Measurements from ENCODE around the gene PNMA1. TPM values are rescaled to one million over a fixed set of nuclear protein-coding genes. Genes with fewer than 3 reads are reported as not detected.
"Not testable (repeated sequence)": the region's sequence is repeated elsewhere in the genome, so short reads cannot be mapped to it uniquely, and the experiment has no call there.

The PNMA1 gene
- total RNA-seq, 2 experiments from 2014 or later, result 28.2 to 30.0 TPM

DNA sequence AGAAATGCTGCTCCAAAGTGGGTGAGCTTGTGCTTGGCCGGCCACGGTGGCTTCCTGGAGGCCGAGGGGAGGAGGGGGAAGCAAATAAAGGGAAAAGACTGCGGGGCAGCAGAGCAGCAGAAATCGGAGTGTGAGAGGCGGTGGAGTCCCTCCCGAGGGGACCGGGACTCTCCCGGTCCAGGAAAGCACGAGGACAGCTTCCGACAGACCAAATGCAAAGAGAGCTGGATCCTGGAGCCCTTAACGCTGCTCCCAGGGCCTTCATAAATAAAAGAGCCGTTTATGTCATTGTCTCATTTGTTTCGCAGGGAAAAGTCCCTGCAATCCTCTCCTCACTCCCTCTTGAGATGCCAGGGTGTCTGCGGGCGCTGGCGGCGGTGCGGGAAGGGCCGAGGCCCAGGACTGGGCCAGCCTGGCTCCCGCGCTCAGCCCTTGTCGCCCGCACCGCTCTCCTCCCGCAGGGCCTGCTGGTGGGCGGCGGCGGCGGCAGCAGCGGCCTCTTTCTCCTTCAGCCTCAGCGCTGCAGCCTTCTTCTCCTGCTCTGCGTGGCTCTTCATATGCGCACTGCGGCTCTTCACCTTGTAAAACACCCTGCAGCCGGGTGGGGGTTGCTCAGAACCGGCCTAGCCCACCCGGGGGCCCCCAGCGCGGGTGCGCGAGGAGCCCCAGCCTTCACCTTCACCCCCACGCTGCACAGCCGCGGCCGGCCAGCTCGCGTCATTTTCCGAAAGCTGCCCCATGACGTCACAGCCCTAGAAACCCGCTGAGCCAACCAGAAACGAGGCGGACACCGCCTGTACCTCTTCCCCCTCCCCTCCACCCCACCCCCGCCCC lies 4.5 kb upstream of the PNMA1 start:
- Mint-ChIP-seq H3K4me3 (no peak overlapping the region), H3K36me3 (ENCODE audit: low read depth) (peaks cover 60% of the 10 kb centered on the region), H3K27ac (no peak overlapping the region), H3K27me3 (no peaks in the 10 kb centered on the region), H3K4me1 (peaks cover 12% of the 10 kb centered on the region), H3K9me3 (no peaks in the 10 kb centered on the region)
- no peak for DNase-seq
- CTCF ChIA-PET, result interaction anchor here (1.6 kb wide), 1 partner anchor 14 kb away, joined by 4 read pairs; no protein-coding TSS in a partner anchor
- POLR2A ChIA-PET, result interaction anchor here (1.3 kb wide), 1 partner anchor 168 kb away, joined by 3 read pairs; the partner anchor contains the start of gene ZNF410

DNA sequence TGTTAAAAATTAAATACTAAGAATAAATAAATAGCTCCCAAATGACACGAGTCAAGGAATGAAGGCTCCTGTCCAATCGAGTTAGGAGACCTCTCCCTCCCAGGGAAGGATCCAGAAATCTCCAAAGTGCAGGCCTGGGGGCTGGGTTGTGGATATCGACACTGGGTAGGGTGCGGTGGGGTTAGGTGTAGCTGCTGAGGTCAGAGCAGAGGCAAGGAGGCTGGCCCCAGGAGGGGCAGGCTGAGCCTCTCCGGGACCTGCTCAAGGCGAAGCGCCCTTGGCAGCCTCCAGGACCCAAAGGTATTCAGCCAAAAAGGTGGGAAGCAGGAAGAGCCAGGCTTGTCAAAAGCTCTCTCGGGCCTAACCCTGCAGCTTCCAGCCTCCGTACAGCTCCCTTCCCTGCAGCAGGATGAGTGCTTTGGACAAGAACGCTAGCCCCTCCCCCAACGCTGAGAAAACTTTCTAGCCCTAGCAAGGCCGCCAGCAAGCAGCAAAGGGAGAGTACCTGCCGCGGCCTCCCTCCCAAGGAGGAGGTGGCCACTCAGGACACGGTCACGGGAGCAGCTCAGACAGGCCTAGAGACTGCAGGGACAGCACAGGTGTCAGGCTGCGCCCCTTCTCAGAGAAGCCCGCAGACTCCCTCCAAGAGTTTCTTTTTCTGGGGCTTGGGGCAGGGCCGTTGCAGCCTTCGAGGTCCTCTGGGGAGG lies 3.7 kb upstream of the PNMA1 start:
- no peak for DNase-seq
- no peaks in the 10 kb centered on the region for H3K9me3 Mint-ChIP-seq
- H3K27me3 Mint-ChIP-seq, result no peaks in the 10 kb centered on the region
- ChIA-PET POLR2A (interaction anchor here (1.3 kb wide), 2 partner anchors 70 to 169 kb away, joined by 3 read pairs; partner anchors contain the start of gene ZNF410), CTCF (interaction anchor here (1.0 kb wide), 1 partner anchor 11 kb away, joined by 3 read pairs; no protein-coding TSS in a partner anchor)
- H3K27ac Mint-ChIP-seq, result no peak overlapping the region
- H3K4me3 Mint-ChIP-seq, result no peak overlapping the region
- peaks cover 10% of the 10 kb centered on the region for H3K4me1 Mint-ChIP-seq
- H3K36me3 Mint-ChIP-seq (ENCODE audit: low read depth), result peaks cover 63% of the 10 kb centered on the region

DNA sequence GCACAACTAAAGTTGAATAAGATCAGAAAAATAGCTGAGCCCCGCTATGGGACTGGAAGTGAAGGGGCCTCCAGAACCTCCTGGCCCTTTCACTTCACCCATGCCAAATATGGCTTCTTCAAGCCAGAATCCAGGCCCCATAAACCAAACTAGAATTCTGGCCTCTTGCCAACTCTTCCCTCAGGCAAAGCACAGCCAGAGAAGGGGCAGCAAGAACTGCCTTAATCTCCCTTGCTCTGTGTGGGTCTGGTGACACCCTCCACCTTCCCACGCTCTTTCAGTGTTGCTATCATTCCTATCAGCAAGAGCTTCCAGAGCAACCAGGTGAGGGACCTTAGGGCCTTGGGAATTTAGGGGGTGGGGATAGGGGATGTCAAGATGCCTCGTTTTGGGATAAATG lies 3.1 kb upstream of the PNMA1 start:
- H3K27ac Mint-ChIP-seq, result no peak overlapping the region
- ChIA-PET POLR2A (interaction anchor here (1.3 kb wide), 2 partner anchors 71 to 170 kb away, joined by 3 read pairs; partner anchors contain the start of gene ZNF410), CTCF (interaction anchor here (1.0 kb wide), 1 partner anchor 12 kb away, joined by 3 read pairs; no protein-coding TSS in a partner anchor)
- no peak overlapping the region for H3K4me3 Mint-ChIP-seq
- peaks cover 12% of the 10 kb centered on the region for H3K4me1 Mint-ChIP-seq
- no peaks in the 10 kb centered on the region for H3K27me3 Mint-ChIP-seq
- H3K9me3 Mint-ChIP-seq, result no peaks in the 10 kb centered on the region
- DNase-seq, result no peak
- H3K36me3 Mint-ChIP-seq (ENCODE audit: low read depth), result peaks cover 62% of the 10 kb centered on the region

DNA sequence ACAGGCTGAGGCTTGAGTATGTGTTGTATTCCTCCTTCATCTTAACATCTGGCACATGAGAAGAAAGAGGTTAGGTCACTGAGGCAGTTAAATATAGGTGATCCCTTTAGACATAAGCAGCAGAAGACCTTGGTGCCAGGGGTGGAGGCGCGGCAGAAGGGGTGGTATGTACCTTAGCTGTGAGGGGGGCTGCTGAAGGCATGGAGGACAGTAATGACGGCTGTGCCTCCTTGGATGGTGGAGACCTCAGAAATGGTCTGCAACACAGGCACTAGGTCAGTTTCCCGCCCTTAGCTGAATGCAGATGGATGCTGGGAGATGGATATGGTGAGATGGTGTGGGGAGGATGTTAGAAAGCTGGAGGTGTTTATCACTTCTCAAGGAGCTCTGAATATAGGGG lies 1.5 kb upstream of the PNMA1 start:
- Mint-ChIP-seq H3K9me3 (no peaks in the 10 kb centered on the region), H3K4me1 (peaks cover 17% of the 10 kb centered on the region), H3K4me3 (no peak overlapping the region), H3K27ac (no peak overlapping the region), H3K36me3 (ENCODE audit: low read depth) (peaks cover 52% of the 10 kb centered on the region), H3K27me3 (no peaks in the 10 kb centered on the region)
- ChIA-PET CTCF (interaction anchor here (0.7 to 1.8 kb wide), 2 partner anchors 13 to 241 kb away, joined by 3 to 6 read pairs; no protein-coding TSS in a partner anchor), POLR2A (interaction anchor here (0.7 to 1.2 kb wide), 3 partner anchors 26 to 541 kb away, joined by 3 to 5 read pairs (median 3); a partner anchor contains a TSS)
- DNase-seq, result no peak

DNA sequence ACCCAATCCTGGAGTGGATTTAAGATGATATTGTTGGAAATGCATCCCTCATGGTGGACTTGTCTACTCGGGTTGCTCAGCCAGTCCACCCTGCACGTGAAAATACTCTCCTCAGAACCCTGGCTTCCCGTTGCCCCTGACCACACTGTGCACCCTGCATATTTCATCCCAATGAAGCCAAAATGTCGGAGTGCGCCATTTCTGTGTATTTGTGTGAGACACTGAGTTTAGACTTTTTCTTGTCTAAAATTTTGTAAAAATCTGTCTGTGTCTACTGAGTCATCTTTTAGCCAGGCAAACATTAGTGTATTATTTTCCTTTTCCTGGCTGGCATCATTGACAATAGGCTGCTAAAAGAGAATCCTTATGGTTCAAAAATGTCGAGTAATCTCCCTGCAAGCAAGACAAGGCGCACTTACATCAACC lies 485 bp upstream of the PNMA1 start:
- no peak for DNase-seq
- ChIA-PET POLR2A (interaction anchor here (1.0 to 3.8 kb wide), 8 partner anchors 9 to 172 kb away, joined by 4 to 29 read pairs (median 16); partner anchors contain the start of genes PTGR2 and ZNF410), CTCF (interaction anchor here (1.8 to 2.1 kb wide), 2 partner anchors 14 to 44 kb away, joined by 6 to 7 read pairs; no protein-coding TSS in a partner anchor)
- H3K27ac Mint-ChIP-seq, result peak overlapping the region; percentile 41
- H3K4me3 Mint-ChIP-seq, result peak overlapping the region; percentile 57
- peaks cover 50% of the 10 kb centered on the region for H3K36me3 Mint-ChIP-seq (ENCODE audit: low read depth)
- no peaks in the 10 kb centered on the region for H3K9me3 Mint-ChIP-seq
- H3K4me1 Mint-ChIP-seq, result peaks cover 22% of the 10 kb centered on the region
- H3K27me3 Mint-ChIP-seq, result no peaks in the 10 kb centered on the region

DNA sequence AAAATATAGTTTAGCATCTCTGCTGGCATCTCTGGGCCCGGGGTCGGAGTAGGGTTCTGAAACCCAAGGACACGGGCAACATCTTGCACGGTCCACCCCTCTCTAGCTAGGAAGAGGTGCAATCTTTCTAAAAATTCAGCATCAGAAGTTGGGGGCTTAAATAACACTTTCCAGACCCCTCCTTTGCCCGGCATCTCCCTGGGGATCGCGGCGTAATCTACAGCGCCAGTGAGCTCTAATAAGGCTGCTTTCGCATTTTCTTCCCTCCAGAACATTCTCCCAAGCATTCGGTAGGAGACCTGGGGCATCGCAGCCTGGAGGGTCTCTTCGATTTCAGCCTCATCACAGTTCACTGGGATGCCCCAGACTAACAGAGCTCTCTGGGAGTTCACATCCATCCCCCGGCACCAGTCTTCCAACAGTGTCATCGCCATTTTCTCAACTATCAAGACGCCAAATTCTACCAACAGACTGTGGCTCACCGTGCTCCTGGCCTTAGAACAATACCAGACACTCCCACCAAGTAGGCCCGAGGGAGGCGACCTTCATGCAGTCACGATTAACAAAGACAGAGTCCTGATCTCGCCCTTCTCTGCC lies 880 bp downstream of the PNMA1 start:
- CTCF ChIA-PET, result interaction anchor here (1.1 to 2.1 kb wide), 4 partner anchors 10 to 176 kb away, joined by 3 to 11 read pairs (median 6); partner anchors contain the start of gene ACOT1
- Mint-ChIP-seq H3K9me3 (no peaks in the 10 kb centered on the region), H3K27me3 (no peaks in the 10 kb centered on the region), H3K4me1 (peaks cover 22% of the 10 kb centered on the region), H3K27ac (peak overlapping the region; percentile 88), H3K4me3 (peak overlapping the region; percentile 91), H3K36me3 (ENCODE audit: low read depth) (peaks cover 43% of the 10 kb centered on the region)
- DNase-seq, result no peak
- POLR2A ChIA-PET, result interaction anchor here (0.7 to 3.8 kb wide), 19 partner anchors 11 to 237 kb away, joined by 3 to 29 read pairs (median 14); partner anchors contain the start of genes ACOT2, ACOT4, ACOT6 and COQ6

DNA sequence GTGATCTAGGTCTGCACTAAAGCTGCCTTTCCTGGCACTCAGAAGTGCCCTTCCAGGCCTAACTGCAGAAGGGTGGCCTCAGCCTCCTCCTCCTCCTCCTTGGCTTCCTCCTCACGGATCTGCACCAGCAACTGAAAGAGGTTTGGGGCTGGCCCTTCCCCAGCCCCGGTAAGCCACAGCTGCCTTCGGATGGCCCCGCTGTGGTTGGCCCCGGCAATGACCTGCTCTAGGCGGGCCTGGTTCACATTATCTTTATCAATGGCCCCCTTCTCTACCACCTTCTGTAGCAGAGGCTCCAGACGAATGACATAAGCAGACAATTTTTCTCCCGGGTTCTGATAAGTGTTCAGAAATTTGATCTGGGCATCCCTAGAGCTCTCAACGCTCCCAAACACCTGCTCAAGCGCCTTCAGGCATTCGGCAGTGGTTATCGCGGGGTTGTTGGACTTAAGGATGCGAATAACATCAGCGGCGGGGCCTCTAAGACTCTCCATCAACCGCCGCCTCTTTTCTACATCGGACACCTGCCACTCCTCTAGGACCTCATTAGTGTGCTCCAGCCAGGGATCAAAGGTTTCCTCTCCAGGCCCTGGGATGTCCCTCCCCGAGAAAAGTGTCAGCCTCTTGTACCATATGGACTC lies 1.5 kb downstream of the PNMA1 start:
- POLR2A ChIA-PET, result interaction anchor here (0.7 to 3.8 kb wide), 25 partner anchors 10 to 238 kb away, joined by 3 to 29 read pairs (median 5); partner anchors contain the start of genes ACOT2, ACOT4, ACOT6 and COQ6
- CTCF ChIA-PET, result interaction anchor here (0.5 to 2.1 kb wide), 6 partner anchors 11 to 176 kb away, joined by 3 to 11 read pairs (median 4); partner anchors contain the start of gene ACOT1
- Mint-ChIP-seq H3K4me1 (peaks cover 22% of the 10 kb centered on the region), H3K4me3 (peak overlapping the region; percentile 91), H3K36me3 (ENCODE audit: low read depth) (peaks cover 39% of the 10 kb centered on the region), H3K27ac (peak overlapping the region; percentile 88), H3K27me3 (no peaks in the 10 kb centered on the region), H3K9me3 (no peaks in the 10 kb centered on the region)
- peak; percentile 54 for DNase-seq

DNA sequence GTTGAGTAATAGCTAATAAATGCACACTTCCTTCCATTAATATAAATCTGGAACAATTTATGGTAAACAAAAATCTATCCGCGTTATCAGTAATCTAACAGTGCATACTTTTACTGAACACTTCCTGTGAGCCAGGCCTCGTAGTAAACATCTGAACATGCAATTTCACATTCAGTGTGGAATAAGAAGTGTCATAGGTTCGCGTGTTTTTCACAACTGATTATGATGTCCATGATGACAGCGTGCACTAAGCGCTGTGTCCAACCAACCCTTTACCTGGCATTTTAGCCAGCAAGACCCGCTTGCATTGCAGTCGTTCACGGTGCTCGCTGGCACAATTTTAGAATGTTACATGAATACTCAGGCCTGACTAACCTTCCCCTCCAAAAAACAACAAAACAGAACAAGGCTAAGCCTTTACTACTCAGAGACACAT lies 2.1 kb downstream of the PNMA1 start:
- peaks cover 36% of the 10 kb centered on the region for H3K36me3 Mint-ChIP-seq (ENCODE audit: low read depth)
- H3K27me3 Mint-ChIP-seq, result no peaks in the 10 kb centered on the region
- peak overlapping the region; percentile 91 for H3K4me3 Mint-ChIP-seq
- H3K4me1 Mint-ChIP-seq, result peaks cover 22% of the 10 kb centered on the region
- H3K27ac Mint-ChIP-seq, result peak overlapping the region; percentile 88
- DNase-seq, result peak; percentile 23
- ChIA-PET POLR2A (interaction anchor here (0.9 to 3.8 kb wide), 22 partner anchors 9 to 238 kb away, joined by 3 to 29 read pairs (median 10); partner anchors contain the start of genes ACOT2, ACOT4, ACOT6 and COQ6), CTCF (interaction anchor here (0.5 to 2.1 kb wide), 7 partner anchors 17 to 175 kb away, joined by 3 to 11 read pairs (median 3); partner anchors contain the start of gene ACOT1)
- no peaks in the 10 kb centered on the region for H3K9me3 Mint-ChIP-seq

DNA sequence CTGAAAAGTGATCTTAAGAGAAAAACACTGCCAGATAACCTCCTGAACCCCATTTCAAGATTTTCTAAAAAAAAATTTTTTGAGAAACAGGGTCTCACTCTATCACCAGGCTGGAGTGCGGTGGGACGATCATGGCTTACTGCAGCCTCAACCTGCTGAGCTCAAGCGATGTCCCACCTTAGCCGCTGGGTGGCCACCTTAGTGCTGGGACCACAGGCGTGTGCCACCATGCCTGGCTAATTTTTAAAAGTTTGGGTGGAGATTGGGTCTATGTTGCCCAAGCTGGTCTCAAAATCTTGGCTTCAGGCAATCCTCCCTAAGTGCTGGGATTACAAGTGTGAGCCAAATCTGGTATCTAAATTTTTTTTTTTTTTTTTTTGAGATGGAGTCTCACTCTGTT lies 3.4 kb downstream of the PNMA1 start:
- POLR2A ChIA-PET, result interaction anchor here (0.7 to 3.8 kb wide), 4 partner anchors 47 to 456 kb away, joined by 3 to 29 read pairs (median 9); partner anchors contain the start of genes ACOT2 and ZNF410
- CTCF ChIA-PET, result interaction anchor here (0.6 to 1.0 kb wide), 3 partner anchors 18 to 114 kb away, joined by 3 read pairs; no protein-coding TSS in a partner anchor
- no peak for DNase-seq
- Mint-ChIP-seq H3K9me3 (no peaks in the 10 kb centered on the region), H3K4me1 (peaks cover 22% of the 10 kb centered on the region), H3K4me3 (no peak overlapping the region), H3K27me3 (no peaks in the 10 kb centered on the region), H3K27ac (peak overlapping the region; percentile 8), H3K36me3 (ENCODE audit: low read depth) (peaks cover 29% of the 10 kb centered on the region)

DNA sequence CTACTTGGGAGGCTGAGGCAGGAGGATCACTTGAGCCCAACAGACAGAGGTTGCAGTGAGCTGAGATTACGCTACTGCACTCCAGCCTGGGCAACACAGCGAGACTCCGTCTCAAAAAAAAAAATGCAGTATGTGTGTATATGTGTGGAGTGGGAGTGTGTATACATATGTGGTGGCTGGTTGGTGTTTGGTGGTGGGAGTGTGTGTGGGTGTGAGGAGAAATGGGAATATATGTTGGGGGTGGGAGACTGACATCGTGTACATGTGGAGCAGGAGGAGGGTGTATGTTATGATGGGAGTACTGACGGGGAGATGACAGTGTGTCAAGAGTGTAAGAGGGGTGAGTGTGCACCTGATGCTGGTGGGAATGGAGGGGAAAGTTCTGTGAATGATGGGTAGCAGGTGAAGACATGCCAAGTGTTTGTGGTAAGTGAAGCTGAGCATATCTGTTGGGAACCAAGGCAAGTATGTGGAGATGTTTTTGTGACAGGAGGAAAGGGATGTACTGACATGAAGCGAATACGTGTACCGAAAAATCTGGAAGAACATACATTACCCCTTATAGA lies 4.2 kb downstream of the PNMA1 start:
- no peaks in the 10 kb centered on the region for H3K9me3 Mint-ChIP-seq
- H3K4me1 Mint-ChIP-seq, result peaks cover 22% of the 10 kb centered on the region
- DNase-seq, result no peak
- no peak overlapping the region for H3K27ac Mint-ChIP-seq
- ChIA-PET POLR2A (interaction anchor here (0.9 kb wide), 1 partner anchor 48 kb away, joined by 3 read pairs; no protein-coding TSS in a partner anchor), CTCF (interaction anchor here (1.0 to 1.2 kb wide), 2 partner anchors 19 to 50 kb away, joined by 3 read pairs; a partner anchor contains a TSS)
- peaks cover 27% of the 10 kb centered on the region for H3K36me3 Mint-ChIP-seq (ENCODE audit: low read depth)
- no peaks in the 10 kb centered on the region for H3K27me3 Mint-ChIP-seq
- no peak overlapping the region for H3K4me3 Mint-ChIP-seq

DNA sequence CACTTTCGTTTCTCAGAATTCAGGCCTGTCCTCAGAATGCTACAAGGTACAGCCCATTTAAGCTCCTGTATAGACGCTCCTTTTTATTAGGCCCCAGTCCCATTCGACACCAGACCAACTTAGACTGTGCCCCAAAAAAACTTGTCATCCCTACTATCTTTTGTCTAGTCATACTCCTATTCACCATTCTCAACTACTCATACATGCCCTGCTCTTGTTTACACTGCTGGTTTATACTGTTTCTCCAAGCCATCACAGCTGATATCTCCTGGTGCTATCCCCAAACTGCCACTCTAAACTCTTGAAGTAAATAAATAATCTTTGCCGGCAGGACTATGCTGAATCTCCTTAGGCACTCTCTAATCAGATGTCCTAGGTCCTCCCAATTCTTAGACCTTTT lies 6.1 kb downstream of the PNMA1 start:
- peaks cover 13% of the 10 kb centered on the region for H3K4me1 Mint-ChIP-seq

More for the DNA sequence above, 6.1 kb downstream of the PNMA1 start:
- POLR2A ChIA-PET, H3K9me3 Mint-ChIP-seq, H3K4me3 Mint-ChIP-seq, DNase-seq, CTCF ChIA-PET, H3K27ac Mint-ChIP-seq, H3K27me3 Mint-ChIP-seq: not testable (repeated sequence)
- peaks cover 14% of the 10 kb centered on the region for H3K36me3 Mint-ChIP-seq (ENCODE audit: low read depth)

Measured in activated CD4-positive, alpha-beta memory T cell treated with anti-CD3 and anti-CD28 coated beads, Interleukin-2, amount 10 ng/mL, durations not matched to agents 7 days and 5 days (primary cell).